NCI-H1436 (cell line): ENCODE measurements around the gene MRPL46.
A peak's percentile ranks its signal among the peaks of the same experiment; 100 is the strongest.

Source experiments
- DNase-seq: peaks from one replicate; lab custom pipeline; 2025; lab: John Stamatoyannopoulos, UW

The MRPL46 gene

GRCh38 chr15:88467073-88467934 is at the start of gene MRPL46, which contains the start of gene MRPS11:
MRPL46 (minus strand) TSS chr15:88467388; CDS start chr15:88467377, 11 bp downstream.
MRPS11 (plus strand) TSS chr15:88467708; CDS start chr15:88467718, 10 bp downstream.
- DNase-seq: peak; percentile 88

- no peak for DNase-seq
Measured at GRCh38 chr15:88513195-88513594, 46.0 kb upstream of the MRPL46 start.

- DNase-seq: no peak
Measured at GRCh38 chr15:88512601-88513000, 45.4 kb upstream of the MRPL46 start.

- DNase-seq: no peak
Measured at GRCh38 chr15:88512078-88512477, 44.9 kb upstream of the MRPL46 start.

- DNase-seq: no peak
Measured at GRCh38 chr15:88511161-88511560, 44.0 kb upstream of the MRPL46 start.

GRCh38 chr15:88509964-88510363 is 42.8 kb upstream of the MRPL46 start:
- no peak for DNase-seq

GRCh38 chr15:88509321-88509720 is 42.1 kb upstream of the MRPL46 start:
- no peak for DNase-seq

GRCh38 chr15:88506628-88507027 is 39.4 kb upstream of the MRPL46 start:
- DNase-seq: no peak

GRCh38 chr15:88505721-88506120 is 38.5 kb upstream of the MRPL46 start:
- no peak for DNase-seq

- no peak for DNase-seq
Measured at GRCh38 chr15:88504445-88504844, 37.3 kb upstream of the MRPL46 start.

GRCh38 chr15:88498996-88499395 is 31.8 kb upstream of the MRPL46 start:
- peak; percentile 42 for DNase-seq

GRCh38 chr15:88497109-88497765 is 30.0 kb upstream of the MRPL46 start:
- peak; percentile 11 for DNase-seq

GRCh38 chr15:88493844-88494243 is 26.7 kb upstream of the MRPL46 start:
- DNase-seq: no peak

- DNase-seq: peak; percentile 25
Measured at GRCh38 chr15:88491158-88491557, 24.0 kb upstream of the MRPL46 start.

- DNase-seq: no peak
Measured at GRCh38 chr15:88490036-88490435, 22.8 kb upstream of the MRPL46 start.

- DNase-seq: no peak
Measured at GRCh38 chr15:88489321-88489720, 22.1 kb upstream of the MRPL46 start.

GRCh38 chr15:88487796-88488523 is 20.8 kb upstream of the MRPL46 start:
- no peak for DNase-seq

- no peak for DNase-seq
Measured at GRCh38 chr15:88487178-88487795, 20.1 kb upstream of the MRPL46 start.

- DNase-seq: no peak
Measured at GRCh38 chr15:88484682-88485331, 17.6 kb upstream of the MRPL46 start.

- DNase-seq: no peak
Measured at GRCh38 chr15:88482263-88482662, 15.1 kb upstream of the MRPL46 start.

GRCh38 chr15:88480981-88481380 is 13.8 kb upstream of the MRPL46 start:
- no peak for DNase-seq

- no peak for DNase-seq
Measured at GRCh38 chr15:88479169-88479568, 12.0 kb upstream of the MRPL46 start.
